ENCODE measurements around the gene PPP2R2C. TPM values are rescaled to one million over a fixed set of nuclear protein-coding genes. Genes with fewer than 3 reads are reported as not detected.

Gene PPP2R2C
- total and polyA plus RNA-seq, 7 experiments from 2014 or later, result not detected

DNA sequence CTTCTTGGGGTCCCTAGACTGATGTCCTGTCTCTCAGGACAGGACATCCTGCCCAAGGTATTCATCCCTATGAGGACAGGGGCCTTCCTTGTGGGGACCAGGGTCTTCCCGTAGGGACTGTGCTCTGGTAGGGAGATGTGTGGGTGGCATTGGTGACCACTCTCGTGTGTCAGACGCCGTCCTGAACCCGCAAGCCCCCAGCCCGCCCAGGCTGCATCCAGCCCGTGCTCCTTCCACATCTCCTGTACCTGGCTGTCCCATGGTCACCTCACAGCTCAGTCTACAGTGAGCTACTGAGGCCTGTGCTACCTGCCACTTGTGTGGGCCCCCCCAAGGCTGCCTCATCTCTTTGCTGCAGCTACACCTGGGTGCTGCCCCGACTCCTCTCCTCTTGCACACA lies 178.8 kb downstream of the PPP2R2C start:
- ChIA-PET POLR2A (no interaction called here), CTCF (no interaction called here)
- no peak for DNase-seq
- H3K9me3 Mint-ChIP-seq, result no peaks in the 10 kb centered on the region
- H3K27me3 ChIP-seq (ENCODE audit: control insufficient read depth in 2 of 2, insufficient read depth in 2 of 2, low read length in 2 of 2), result no peaks in the 10 kb centered on the region
- no peak overlapping the region for H3K4me3 ChIP-seq (ENCODE audit: low read length)
- no peak overlapping the region for H3K27ac Mint-ChIP-seq
- peaks cover 0 to 40% (median 4%) of the 10 kb centered on the region in 5 donors for H3K36me3 Mint-ChIP-seq
- no peaks in the 10 kb centered on the region for H3K4me1 Mint-ChIP-seq
- intact Hi-C loops (cut with micrococcal nuclease), result no loop called here
- no peaks in the 10 kb centered on the region for H3K27me3 Mint-ChIP-seq
- no peak for ATAC-seq
- no peaks in the 10 kb centered on the region for H3K4me1 ChIP-seq (ENCODE audit: control insufficient read depth in 2 of 2, insufficient read depth in 2 of 2, low read length in 2 of 2)
- no peaks in the 10 kb centered on the region for H3K9me3 ChIP-seq (ENCODE audit: control insufficient read depth in 2 of 3, low read length in 3 of 3)
- H3K4me3 Mint-ChIP-seq, result no peak overlapping the region
- peaks cover 0 to 8% (median 0%) of the 10 kb centered on the region in 3 experiments for H3K36me3 ChIP-seq (ENCODE audit: control insufficient read depth in 2 of 3, insufficient read depth in 3 of 3, low read length in 3 of 3)
- H3K27ac ChIP-seq (ENCODE audit: low read depth, low read length), result no peak overlapping the region

- ChIA-PET POLR2A (no interaction called here), CTCF (no interaction called here)
- H3K36me3 Mint-ChIP-seq, result peaks cover 0 to 45% (median 4%) of the 10 kb centered on the region in 5 donors
- no peaks in the 10 kb centered on the region for H3K4me1 Mint-ChIP-seq
- H3K4me3 Mint-ChIP-seq, result no peak overlapping the region
- ATAC-seq (no peak), DNase-seq (no peak)
- intact Hi-C loops (cut with micrococcal nuclease), result no loop called here
- Histone ChIP-seq H3K36me3 (ENCODE audit: control insufficient read depth in 2 of 3, insufficient read depth in 3 of 3, low read length in 3 of 3) (peaks cover 0 to 8% (median 0%) of the 10 kb centered on the region in 3 experiments), H3K4me1 (ENCODE audit: control insufficient read depth in 2 of 2, insufficient read depth in 2 of 2, low read length in 2 of 2) (no peaks in the 10 kb centered on the region), H3K4me3 (ENCODE audit: low read length) (no peak overlapping the region), H3K27ac (ENCODE audit: low read depth, low read length) (no peak overlapping the region), H3K9me3 (ENCODE audit: control insufficient read depth in 2 of 3, low read length in 3 of 3) (no peaks in the 10 kb centered on the region), H3K27me3 (ENCODE audit: control insufficient read depth in 2 of 2, insufficient read depth in 2 of 2, low read length in 2 of 2) (no peaks in the 10 kb centered on the region)
- H3K9me3 Mint-ChIP-seq, result no peaks in the 10 kb centered on the region
- no peak overlapping the region for H3K27ac Mint-ChIP-seq
- H3K27me3 Mint-ChIP-seq, result no peaks in the 10 kb centered on the region
These were observed 179.3 kb downstream of the PPP2R2C start for GRCh38 chr4:6293097-6293445.

GRCh38 chr4:6292376-6293096 lies 179.9 kb downstream of the PPP2R2C start:
- Mint-ChIP-seq H3K27me3 (no peaks in the 10 kb centered on the region), H3K9me3 (no peaks in the 10 kb centered on the region), H3K27ac (no peak overlapping the region), H3K36me3 (peaks cover 0 to 44% (median 4%) of the 10 kb centered on the region in 5 donors), H3K4me1 (no peaks in the 10 kb centered on the region), H3K4me3 (no peak overlapping the region)
- ATAC-seq (no peak), DNase-seq (no peak)
- H3K4me3 ChIP-seq (ENCODE audit: low read length), result no peak overlapping the region
- intact Hi-C loops (cut with micrococcal nuclease), result no loop called here
- H3K9me3 ChIP-seq (ENCODE audit: control insufficient read depth in 2 of 3, low read length in 3 of 3), result no peaks in the 10 kb centered on the region
- H3K27me3 ChIP-seq (ENCODE audit: control insufficient read depth in 2 of 2, insufficient read depth in 2 of 2, low read length in 2 of 2), result no peaks in the 10 kb centered on the region
- CTCF ChIA-PET, result no interaction called here
- H3K4me1 ChIP-seq (ENCODE audit: control insufficient read depth in 2 of 2, insufficient read depth in 2 of 2, low read length in 2 of 2), result no peaks in the 10 kb centered on the region
- POLR2A ChIA-PET, result no interaction called here
- no peak overlapping the region for H3K27ac ChIP-seq (ENCODE audit: low read depth, low read length)
- peaks cover 0 to 8% (median 0%) of the 10 kb centered on the region in 3 experiments for H3K36me3 ChIP-seq (ENCODE audit: control insufficient read depth in 2 of 3, insufficient read depth in 3 of 3, low read length in 3 of 3)

- ChIA-PET POLR2A (no interaction called here), CTCF (no interaction called here)
- peaks cover 0 to 48% (median 4%) of the 10 kb centered on the region in 5 donors for H3K36me3 Mint-ChIP-seq
- no peak overlapping the region for H3K4me3 Mint-ChIP-seq
- no peaks in the 10 kb centered on the region for H3K4me1 ChIP-seq (ENCODE audit: control insufficient read depth in 2 of 2, insufficient read depth in 2 of 2, low read length in 2 of 2)
- no peaks in the 10 kb centered on the region for H3K27me3 ChIP-seq (ENCODE audit: control insufficient read depth in 2 of 2, insufficient read depth in 2 of 2, low read length in 2 of 2)
- no peak overlapping the region for H3K4me3 ChIP-seq (ENCODE audit: low read length)
- intact Hi-C loops (cut with micrococcal nuclease), result no loop called here
- no peaks in the 10 kb centered on the region for H3K9me3 Mint-ChIP-seq
- DNase-seq (no peak), ATAC-seq (no peak)
- H3K27ac ChIP-seq (ENCODE audit: low read depth, low read length), result no peak overlapping the region
- peaks cover 0 to 13% (median 0%) of the 10 kb centered on the region in 3 experiments for H3K36me3 ChIP-seq (ENCODE audit: control insufficient read depth in 2 of 3, insufficient read depth in 3 of 3, low read length in 3 of 3)
- H3K27me3 Mint-ChIP-seq, result no peaks in the 10 kb centered on the region
- no peaks in the 10 kb centered on the region for H3K4me1 Mint-ChIP-seq
- no peak overlapping the region for H3K27ac Mint-ChIP-seq
- H3K9me3 ChIP-seq (ENCODE audit: control insufficient read depth in 2 of 3, low read length in 3 of 3), result no peaks in the 10 kb centered on the region
These were observed 180.6 kb downstream of the PPP2R2C start for GRCh38 chr4:6291784-6292297.

DNA sequence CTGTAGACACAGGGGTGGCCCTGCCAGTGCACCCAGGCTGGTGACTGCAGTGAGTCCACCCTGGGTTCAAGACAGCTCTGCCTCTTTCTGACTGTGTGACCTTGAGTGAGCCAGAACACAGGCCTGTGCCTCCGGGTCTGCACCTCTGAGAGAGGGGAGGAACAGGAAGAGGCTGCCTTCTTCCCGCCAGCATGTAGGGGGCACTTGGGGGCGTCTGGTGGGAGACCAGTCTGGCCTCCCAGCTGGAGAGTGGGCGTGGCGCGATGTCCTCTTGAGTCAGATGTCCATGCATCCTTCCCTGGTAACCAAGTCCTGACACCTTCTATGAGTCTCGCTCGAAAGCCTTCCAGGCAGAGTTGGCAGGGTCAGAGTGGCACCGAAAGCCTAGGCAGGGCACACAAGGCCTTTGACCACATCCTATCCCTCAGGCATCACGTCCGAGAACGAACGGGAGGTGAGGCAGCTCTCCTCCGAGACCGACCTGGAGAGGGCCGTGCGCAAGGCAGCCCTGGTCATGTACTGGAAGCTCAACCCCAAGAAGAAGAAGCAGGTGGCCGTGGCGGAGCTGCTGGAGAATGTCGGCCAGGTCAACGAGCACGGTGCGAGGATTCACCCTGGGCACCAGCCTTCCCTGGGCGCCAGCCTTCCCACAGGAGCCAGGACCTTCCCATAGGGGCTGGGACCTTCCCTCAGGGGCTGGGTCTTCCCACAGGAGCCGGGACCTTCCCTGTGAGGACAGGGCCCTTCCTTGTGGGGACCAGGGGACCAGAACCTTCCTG lies 181.5 kb downstream of the PPP2R2C start:
- Histone ChIP-seq H3K4me1 (ENCODE audit: control insufficient read depth in 2 of 2, insufficient read depth in 2 of 2, low read length in 2 of 2) (no peaks in the 10 kb centered on the region), H3K27me3 (ENCODE audit: control insufficient read depth in 2 of 2, insufficient read depth in 2 of 2, low read length in 2 of 2) (no peaks in the 10 kb centered on the region), H3K27ac (ENCODE audit: low read depth, low read length) (no peak overlapping the region), H3K4me3 (ENCODE audit: low read length) (no peak overlapping the region), H3K9me3 (ENCODE audit: control insufficient read depth in 2 of 3, low read length in 3 of 3) (no peaks in the 10 kb centered on the region), H3K36me3 (ENCODE audit: control insufficient read depth in 2 of 3, insufficient read depth in 3 of 3, low read length in 3 of 3) (peaks cover 0 to 13% (median 0%) of the 10 kb centered on the region in 3 experiments)
- intact Hi-C loops (cut with micrococcal nuclease), result no loop called here
- Mint-ChIP-seq H3K9me3 (no peaks in the 10 kb centered on the region), H3K4me3 (no peak overlapping the region), H3K4me1 (no peaks in the 10 kb centered on the region), H3K36me3 (peaks cover 0 to 49% (median 4%) of the 10 kb centered on the region in 5 donors), H3K27me3 (no peaks in the 10 kb centered on the region), H3K27ac (no peak overlapping the region)
- POLR2A ChIA-PET, result no interaction called here
- CTCF ChIA-PET, result no interaction called here
- DNase-seq (no peak), ATAC-seq (no peak)

DNA sequence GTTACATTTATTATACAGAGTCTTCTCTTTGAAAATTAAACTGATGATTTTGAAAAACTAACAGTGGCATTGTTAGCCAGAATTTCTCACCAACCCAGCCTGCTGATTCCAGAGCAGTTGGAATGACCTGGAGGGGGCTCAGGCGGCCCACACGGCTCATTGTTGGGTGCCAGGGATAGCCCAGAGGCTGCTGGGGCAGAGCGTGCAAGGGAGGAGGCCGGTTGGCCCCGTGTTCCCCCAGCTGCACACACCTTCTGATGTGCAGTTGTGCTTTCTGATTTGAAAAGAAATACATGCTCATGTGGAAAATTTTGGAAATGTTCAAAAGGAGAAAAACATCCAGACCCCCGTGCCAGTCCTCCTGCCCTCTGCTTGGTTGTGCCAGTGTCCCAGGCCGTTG lies 182.2 kb downstream of the PPP2R2C start:
- no peak overlapping the region for H3K4me3 ChIP-seq (ENCODE audit: low read length)
- Mint-ChIP-seq H3K36me3 (peaks cover 0 to 42% (median 4%) of the 10 kb centered on the region in 5 donors), H3K27me3 (no peaks in the 10 kb centered on the region), H3K4me1 (no peaks in the 10 kb centered on the region), H3K27ac (no peak overlapping the region), H3K9me3 (no peaks in the 10 kb centered on the region), H3K4me3 (no peak overlapping the region)
- no peak overlapping the region for H3K27ac ChIP-seq (ENCODE audit: low read depth, low read length)
- ChIA-PET CTCF (no interaction called here), POLR2A (no interaction called here)
- no peaks in the 10 kb centered on the region for H3K4me1 ChIP-seq (ENCODE audit: control insufficient read depth in 2 of 2, insufficient read depth in 2 of 2, low read length in 2 of 2)
- intact Hi-C loops (cut with micrococcal nuclease), result no loop called here
- no peaks in the 10 kb centered on the region for H3K9me3 ChIP-seq (ENCODE audit: control insufficient read depth in 2 of 3, low read length in 3 of 3)
- no peak for ATAC-seq
- peaks cover 0 to 13% (median 0%) of the 10 kb centered on the region in 3 experiments for H3K36me3 ChIP-seq (ENCODE audit: control insufficient read depth in 2 of 3, insufficient read depth in 3 of 3, low read length in 3 of 3)
- no peaks in the 10 kb centered on the region for H3K27me3 ChIP-seq (ENCODE audit: control insufficient read depth in 2 of 2, insufficient read depth in 2 of 2, low read length in 2 of 2)
- no peak for DNase-seq
